Eye (tissue), 1 donor: ENCODE results near the gene KIF21A.

Source experiments
- DNase-seq: peaks from one replicate; pipeline ENCODE4 v3.0.0-alpha.2; 2015

The KIF21A gene

GRCh38 chr12:39431002-39431796 lies 11.7 kb downstream of the KIF21A start:
- DNase-seq = no peak

DNA sequence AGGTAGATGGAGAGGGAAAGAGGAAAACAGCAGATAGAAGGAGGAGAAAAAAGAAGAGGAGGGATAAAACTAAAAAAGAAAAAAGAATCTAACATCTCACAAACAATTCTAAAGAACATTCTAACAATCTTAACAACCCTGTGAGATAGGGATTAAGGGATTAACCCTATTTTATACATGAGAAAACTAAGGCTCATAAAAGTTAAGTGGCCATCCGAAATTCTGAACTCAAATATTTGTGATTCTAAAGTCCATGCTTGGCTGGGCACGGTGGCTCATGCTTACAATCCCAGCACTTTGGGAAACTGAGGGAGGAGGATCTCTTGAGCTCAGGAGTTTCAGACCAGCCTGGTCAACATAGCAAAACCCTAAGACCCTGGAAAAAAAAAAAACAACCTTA lies 13.1 kb downstream of the KIF21A start:
- DNase-seq = no peak

DNA sequence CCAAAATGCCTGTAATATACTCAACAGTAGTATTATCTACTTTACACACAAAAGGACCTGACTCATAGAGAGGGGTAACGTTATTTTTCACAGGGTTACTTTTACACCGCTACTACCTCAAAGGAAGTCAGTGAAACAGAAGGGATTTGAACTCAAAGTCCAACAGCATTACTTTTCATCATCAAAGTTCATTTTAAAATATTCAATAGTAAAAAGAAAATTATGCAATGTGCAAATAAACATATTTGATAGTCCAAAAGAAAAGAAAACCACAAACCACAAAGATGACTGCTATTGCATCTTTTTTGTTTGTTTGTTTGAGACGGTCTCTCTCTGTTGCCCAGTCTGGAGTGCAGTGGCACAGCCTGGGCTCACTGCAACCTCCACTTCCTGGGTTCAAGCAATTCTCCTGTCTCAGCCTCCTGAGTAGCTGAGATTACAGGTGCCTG lies 15.5 kb downstream of the KIF21A start:
- DNase-seq = no peak

GRCh38 chr12:39426636-39427240 lies 16.2 kb downstream of the KIF21A start:
- DNase-seq = no peak

DNA sequence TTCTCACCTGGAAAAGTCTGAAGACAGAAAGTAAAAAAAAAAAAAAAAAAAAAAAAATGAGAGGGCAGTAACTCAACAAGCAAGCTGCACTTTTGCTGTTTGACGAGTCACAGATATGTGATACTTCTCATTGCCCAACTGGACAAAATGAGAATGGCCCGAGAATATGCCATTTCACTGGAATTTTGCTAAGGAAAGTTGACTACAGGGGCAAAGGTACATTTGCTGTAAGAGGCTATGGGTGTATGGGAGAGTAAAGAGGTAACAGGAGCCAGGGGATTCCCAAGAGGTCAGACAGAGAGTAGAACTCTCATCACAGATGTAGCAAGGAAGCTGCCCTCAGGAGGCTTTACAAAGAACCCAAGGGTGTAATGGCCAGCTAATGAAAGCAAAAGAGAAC lies 22.9 kb downstream of the KIF21A start:
- DNase-seq = no peak

- DNase-seq = no peak
Observed at GRCh38 chr12:39419471-39419870, 23.4 kb downstream of the KIF21A start.

GRCh38 chr12:39417916-39418315 lies 25.0 kb downstream of the KIF21A start:
- no peak for DNase-seq

GRCh38 chr12:39413836-39414771 lies 28.8 kb downstream of the KIF21A start:
- DNase-seq = no peak

GRCh38 chr12:39412210-39412609 lies 30.7 kb downstream of the KIF21A start:
- DNase-seq = no peak

DNA sequence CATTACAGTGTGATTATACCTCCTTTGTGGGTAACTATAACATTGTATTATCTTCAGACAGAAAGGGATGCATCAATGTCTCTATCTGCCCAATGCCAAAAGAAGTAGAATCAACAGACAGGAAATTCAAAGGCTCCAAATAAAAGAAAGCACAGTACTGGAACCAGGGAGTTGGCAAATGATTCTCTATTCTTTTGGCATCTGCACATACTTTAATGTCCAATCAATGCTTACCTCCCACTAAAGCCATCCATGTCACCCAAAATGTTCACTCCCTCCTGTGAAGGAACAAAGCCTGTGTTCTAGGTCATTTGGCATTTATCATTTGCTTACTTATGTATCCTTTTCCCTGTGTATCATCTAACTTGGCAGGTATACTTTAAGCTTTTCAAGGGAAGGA lies 36.7 kb downstream of the KIF21A start:
- no peak for DNase-seq

- DNase-seq = no peak
Observed at GRCh38 chr12:39405580-39405979, 37.3 kb downstream of the KIF21A start.

DNA sequence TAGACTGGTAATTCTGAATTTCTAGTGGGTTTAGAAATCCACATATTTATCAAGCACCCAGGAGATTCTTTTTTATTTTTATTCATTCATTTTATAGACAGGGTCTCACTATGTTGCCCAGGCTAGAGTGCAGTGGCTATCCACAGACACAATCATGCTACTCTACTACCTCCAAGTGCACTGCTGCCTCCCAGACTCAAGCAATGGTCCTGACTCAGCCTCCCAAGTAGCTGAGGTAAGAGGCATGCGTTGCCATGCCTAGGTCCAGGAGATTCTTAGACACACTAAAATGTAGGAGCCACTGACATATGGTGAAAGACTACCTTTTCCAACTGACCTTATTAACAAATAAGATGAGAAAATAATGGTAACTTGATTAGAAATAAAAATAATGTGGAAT lies 38.9 kb downstream of the KIF21A start:
- no peak for DNase-seq

DNA sequence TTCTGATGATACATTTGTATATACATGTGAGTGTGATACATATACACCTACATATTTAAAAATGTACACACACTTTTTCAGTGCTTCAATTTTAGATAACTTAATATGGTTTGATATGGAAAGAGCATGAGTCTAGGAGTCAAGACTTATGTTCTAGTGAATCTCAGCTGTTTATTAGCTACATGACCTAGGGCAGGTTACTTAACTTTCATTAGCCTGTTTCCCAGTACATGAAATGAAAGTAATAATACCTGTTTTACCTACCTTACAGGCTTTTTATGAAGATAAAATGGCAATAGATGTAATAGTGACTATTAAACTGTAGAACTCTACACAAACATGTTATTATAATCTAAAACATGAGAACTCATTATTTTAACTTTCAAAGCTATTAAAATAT lies 39.5 kb downstream of the KIF21A start:
- DNase-seq = no peak

GRCh38 chr12:39402922-39403321 lies 40.0 kb downstream of the KIF21A start:
- no peak for DNase-seq

GRCh38 chr12:39401459-39401858 lies 41.5 kb downstream of the KIF21A start:
- DNase-seq = no peak

GRCh38 chr12:39395866-39396265 lies 47.1 kb downstream of the KIF21A start:
- DNase-seq = no peak

DNA sequence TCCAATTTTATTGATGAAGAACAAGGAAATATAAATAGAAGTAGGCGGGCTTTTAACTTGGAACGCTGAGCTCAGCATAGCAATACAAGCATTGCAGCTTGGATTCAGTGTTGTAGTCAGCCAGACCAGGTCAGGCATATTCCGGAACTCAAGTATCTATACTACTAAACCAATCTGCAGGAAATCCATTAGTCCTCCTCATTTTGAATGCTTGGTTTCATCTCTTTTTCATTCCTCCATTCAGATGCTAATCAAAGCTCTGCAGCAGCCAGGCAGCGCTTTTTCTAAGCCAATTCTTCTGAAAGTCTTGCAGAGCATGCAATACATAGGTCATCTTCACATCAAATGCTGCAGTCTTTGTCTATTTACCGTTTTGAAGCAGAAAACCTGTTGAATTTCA lies 49.0 kb downstream of the KIF21A start:
- DNase-seq = no peak

DNA sequence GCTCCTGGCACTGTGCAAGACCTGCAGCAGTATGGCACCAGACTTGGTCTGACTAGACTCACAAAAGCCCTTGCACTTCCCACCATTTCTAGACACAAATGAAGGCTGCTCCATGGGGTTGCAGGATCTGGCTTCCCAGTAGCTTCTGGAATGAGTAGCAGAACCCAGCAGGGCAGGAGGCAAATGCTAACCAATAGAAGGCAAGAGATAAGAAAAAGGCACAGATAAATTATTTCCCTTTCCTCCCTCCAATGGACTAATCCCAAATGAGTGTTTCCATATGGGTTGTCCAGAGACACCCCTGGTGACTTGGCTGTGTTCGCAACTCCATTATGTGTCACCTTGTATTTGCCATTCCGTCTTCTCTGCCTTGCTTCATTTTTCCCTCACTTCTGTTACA lies 49.7 kb downstream of the KIF21A start:
- DNase-seq = no peak

GRCh38 chr12:39392154-39392925 lies 50.6 kb downstream of the KIF21A start:
- no peak for DNase-seq

DNA sequence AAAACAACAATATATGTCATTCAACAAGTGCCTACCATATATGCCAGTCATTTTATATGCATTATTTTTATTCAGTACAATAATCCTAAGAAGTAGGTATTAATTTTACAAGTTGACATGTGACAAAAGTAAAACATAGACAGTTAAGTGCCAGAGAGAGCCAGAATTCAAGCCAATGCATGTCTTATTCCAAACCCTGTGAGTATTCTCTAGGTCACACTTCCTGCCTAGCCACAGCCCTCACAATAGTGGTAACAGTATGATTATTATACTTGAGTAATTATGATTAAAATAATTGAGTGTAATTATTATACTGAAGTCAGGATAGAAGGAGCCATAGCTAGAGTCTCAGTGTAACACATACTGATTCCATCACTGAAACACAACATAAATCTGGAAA lies 52.2 kb downstream of the KIF21A start:
- DNase-seq = no peak

GRCh38 chr12:39389399-39390150 lies 53.3 kb downstream of the KIF21A start:
- DNase-seq = no peak

- DNase-seq = no peak
Observed at GRCh38 chr12:39386335-39386734, 56.6 kb downstream of the KIF21A start.
